Fibroblast of the aortic adventitia (primary cell): ENCODE results near the gene LRRC63. TPM values are rescaled to one million over a fixed set of nuclear protein-coding genes. Genes with fewer than 3 reads are reported as not detected.
A peak's percentile ranks its signal among the peaks of the same experiment; 100 is the strongest.

Experiments
- DNase-seq: peaks from one replicate; pipeline ENCODE4 v3.0.0-alpha.2; 2010; ENCODE audit warnings: low read depth
- H3K4me3 ChIP-seq: 2 replicates; pipeline ENCODE4 v1.5.1; 2011; ENCODE audit warnings: low read depth, mild to moderate bottlenecking, control low read depth, low read length, moderate library complexity
- CTCF ChIP-seq: IDR thresholded peaks from 2 replicates; pipeline ENCODE4 v1.5.1; 2011; ENCODE audit warnings: mild to moderate bottlenecking, low read length, control low read depth, inconsistent platforms; ENCODE audit not compliant: insufficient read depth
- total RNA-seq: library from RNA; depleted of rRNA; stranded (reverse); fragments of >200 nt; gene quantifications from 2 replicates; pipeline ENCODE4 v1.2.3, GENCODE V29; 2012; ENCODE audit warnings: low replicate concordance

LRRC63 gene
- total RNA-seq, 1 donor, result 0.09 TPM

GRCh38 chr13:46185634-46186033 is 26.1 kb upstream of the LRRC63 start:
- no peak for TF ChIP-seq CTCF
- H3K4me3 ChIP-seq, result no peak overlapping the region
- no peak for DNase-seq

DNA sequence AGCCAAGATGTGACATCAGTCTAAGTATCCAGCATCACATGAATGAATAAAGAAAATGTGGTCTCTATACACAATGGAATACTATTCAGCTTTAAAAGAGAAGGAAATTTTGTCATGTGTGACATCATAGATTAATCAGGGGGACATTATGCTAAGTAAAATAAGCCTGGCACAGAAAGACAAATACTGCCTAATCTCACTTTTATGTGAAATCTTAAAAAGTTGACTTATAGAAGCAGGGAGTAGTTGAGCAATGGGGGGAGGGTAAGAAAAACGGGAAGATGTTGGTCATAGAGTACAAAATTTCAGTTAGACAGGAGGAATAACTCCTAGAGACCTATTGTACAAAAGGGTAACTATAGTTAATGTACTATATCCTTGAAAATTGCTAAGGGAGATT is 19.3 kb upstream of the LRRC63 start:
- no peak for DNase-seq
- no peak for TF ChIP-seq CTCF
- H3K4me3 ChIP-seq, result no peak overlapping the region

- TF ChIP-seq CTCF, result no peak
- DNase-seq, result no peak
- no peak overlapping the region for H3K4me3 ChIP-seq
These were observed 16.7 kb upstream of the LRRC63 start for GRCh38 chr13:46195016-46195415.

DNA sequence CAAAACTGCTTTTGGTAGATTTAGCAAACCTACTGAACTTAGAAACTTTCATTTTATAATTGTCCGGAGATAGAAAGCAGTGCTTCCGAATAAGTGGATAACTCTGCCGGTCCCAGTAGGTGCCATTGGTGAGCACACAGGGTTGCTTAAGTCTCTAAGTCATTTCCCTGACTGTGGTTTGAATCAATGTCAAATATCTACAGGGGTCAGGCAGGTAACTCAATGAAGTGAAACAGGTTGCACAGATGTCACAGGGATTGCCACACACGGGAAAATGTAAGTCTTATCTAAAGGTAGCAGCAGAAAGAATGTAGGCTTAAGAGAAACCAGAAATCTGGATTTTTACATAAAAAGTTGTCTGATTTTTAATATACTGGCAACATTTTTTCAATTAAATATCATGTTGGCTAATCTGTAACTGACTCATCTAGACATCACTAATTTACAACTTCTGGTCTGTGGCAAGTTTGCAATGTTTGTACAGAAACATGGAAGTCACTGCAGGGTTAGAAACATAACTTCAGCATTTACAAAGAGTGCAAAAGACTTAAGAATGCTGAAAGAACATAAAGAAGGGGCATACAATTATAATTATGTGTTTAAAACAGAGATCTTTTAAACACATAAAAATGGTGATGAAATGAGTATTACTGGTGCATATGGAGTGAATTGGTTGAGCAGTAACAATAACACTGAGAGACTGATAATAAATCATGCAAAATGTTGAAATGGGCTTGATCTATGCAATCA is 14.3 kb upstream of the LRRC63 start:
- peak; percentile 6 for DNase-seq
- no peak overlapping the region for H3K4me3 ChIP-seq
- TF ChIP-seq CTCF, result no peak

DNA sequence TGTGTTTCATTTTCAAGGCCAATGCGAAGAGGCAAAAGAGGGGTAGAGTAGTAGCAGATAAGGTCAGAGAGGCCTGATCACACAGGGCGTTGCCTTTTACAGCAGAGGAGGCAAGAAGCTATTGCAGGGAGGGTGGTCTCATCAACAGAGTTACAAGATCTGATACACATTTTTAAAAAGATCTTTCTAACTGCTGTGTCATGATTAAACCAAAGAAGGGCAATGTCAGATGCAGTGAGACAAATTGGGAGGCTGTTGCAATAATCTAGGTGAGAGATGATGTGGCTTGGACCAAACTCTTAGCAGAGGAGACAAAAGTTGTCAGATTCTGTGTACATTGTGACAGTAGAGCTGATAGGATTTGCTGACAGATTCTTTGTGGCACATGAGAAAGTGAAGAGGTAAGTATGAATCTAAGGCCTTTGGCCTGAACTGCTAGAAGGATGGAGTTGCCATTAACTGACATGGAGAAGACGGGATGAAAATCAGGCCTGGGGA is 13.0 kb upstream of the LRRC63 start:
- no peak for TF ChIP-seq CTCF
- H3K4me3 ChIP-seq, result no peak overlapping the region
- DNase-seq, result no peak

- no peak for DNase-seq
- H3K4me3 ChIP-seq, result no peak overlapping the region
- no peak for TF ChIP-seq CTCF
These were observed 9.4 kb upstream of the LRRC63 start for GRCh38 chr13:46202188-46202795.
